ENCODE data around the gene KRT6B.
"Not testable (repeated sequence)": the region's sequence is repeated elsewhere in the genome, so short reads cannot be mapped to it uniquely, and the experiment has no call there.

Gene KRT6B
- 0 reads per million in 2 donors for total RNA-seq

DNA sequence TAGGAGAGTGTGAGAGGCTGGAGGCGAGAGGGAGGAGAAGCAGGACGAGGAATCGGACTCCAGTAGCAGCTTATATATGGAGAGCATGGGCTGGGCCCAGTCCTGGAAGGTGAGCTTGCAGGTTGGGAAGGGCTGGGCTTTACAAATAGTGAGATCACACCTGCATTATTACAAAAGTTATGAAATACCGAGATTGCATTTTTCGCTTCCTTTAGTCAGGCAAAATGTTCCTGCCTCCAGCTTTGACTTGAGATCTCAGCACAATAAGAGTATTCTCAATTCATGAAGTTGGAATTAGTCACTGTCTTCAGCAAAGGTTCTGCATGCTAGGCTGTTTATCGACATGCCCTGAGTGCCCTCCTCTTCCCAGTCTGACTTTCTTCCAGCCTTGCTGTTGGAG lies at the start of gene KRT6B:
TSS of gene KRT6B (minus strand) at position 46 of the 400 bp plus-strand sequence. CDS start 68 bp downstream, outside the sequence.
- no peak for DNase-seq

DNA sequence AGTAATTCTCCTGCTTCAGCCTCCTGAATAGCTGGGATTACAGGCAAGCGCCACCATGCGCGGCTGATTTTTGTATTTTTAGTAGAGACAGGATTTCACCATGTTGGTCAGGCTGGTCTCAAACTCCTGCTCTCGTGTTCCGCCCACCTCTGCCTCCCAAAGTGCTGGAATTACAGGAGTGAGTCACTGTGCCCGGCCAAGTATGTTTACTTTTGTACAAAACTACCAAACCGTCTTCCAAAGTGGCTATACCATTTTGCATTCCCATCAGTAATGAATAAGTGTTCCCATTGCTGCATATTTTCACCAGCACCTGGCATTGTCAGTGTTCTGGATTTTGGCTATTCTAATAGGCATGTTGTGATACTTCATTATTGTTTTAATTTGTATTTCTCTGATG lies 49.5 kb upstream of the KRT6B start:
- no peak for DNase-seq

DNA sequence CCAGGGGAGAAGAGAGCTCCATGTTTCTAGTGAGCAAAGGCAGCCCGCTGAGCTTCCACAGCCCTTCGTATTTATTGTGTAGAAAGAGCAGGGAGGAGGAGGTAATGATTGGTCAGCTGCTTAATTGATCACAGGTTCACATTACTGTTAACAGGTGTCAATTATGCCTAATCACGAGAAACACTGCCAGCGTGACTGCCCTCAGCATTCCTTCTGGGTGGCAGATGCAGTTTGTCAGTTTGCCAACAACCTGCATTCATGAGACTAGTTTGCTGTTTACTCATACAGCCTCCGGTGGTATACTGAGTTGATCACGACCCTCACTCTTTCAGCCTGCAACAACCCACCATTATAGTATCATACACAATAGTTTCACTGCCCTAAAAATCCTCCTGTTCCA lies 48.6 kb upstream of the KRT6B start:
- not testable (repeated sequence) for DNase-seq

DNA sequence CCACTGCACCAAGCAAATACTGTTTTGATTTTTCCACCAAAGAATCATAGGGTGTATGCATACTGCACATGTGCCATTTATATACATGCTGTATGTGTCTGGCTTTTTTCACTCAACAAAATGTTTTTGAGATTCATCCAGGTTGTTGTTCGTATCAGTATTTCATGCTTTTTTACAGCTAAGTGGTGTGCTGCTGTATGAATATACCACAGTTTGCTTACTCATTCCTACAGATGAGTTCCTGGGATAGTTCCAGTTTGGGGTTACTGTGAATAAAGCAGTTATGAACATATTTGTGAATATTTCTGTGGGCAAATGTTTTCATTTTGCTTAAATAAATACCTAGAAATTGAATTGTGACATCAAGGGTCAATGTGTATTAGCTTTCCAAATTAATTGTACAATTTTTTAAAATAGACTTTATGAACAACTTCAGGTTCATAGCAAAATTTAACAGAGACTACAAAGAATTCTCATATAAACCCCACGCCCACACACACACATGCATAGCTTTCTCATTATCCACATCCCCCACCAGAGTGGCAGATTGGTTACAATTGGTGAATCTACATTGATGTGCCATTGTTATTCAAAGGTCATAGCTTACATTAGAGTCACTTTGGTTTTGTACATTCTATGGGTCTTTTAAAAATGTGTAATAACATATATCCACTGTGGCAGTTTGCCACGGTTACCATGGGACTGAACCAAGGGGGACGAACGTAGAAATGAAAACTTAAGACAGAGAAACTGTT lies 48.0 kb upstream of the KRT6B start:
- no peak for DNase-seq

DNA sequence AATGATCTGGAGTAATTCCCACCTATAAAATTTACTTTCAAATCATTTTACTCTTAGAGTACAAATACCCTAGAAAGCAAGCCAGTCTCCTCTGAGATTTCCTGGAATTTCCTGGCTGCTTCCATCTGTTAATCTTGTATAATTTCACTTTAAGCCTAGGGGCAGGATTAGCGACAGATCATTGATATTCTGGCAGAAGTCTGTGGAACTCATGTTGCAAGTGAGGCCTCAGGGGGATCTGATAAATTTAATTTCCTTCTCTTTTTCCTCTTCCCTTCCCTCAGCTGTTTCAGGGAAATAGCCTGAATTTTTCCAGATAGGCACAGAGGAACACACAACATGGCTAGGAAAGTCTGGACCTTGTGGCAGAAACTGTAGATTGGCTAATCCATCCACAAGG lies 47.0 kb upstream of the KRT6B start:
- DNase-seq: no peak

DNA sequence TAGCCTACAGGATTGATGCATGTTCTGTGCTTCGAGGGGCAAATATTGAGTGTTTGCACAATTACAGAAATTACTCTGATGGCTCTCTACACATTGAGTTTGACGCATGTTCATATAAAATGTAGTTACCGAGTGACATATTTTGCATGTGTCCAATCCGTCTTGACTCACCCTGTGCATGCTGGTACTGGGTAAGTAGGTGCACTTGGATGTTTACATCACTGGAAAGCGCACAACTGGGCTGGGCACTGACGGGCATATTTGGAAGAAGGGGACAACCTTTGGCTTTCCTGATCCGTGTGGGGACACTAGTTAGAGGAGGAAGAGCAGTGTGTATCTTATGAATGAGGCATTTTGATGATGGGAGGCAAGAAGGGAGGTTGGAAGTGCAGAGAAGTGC lies 46.0 kb upstream of the KRT6B start:
- no peak for DNase-seq

DNA sequence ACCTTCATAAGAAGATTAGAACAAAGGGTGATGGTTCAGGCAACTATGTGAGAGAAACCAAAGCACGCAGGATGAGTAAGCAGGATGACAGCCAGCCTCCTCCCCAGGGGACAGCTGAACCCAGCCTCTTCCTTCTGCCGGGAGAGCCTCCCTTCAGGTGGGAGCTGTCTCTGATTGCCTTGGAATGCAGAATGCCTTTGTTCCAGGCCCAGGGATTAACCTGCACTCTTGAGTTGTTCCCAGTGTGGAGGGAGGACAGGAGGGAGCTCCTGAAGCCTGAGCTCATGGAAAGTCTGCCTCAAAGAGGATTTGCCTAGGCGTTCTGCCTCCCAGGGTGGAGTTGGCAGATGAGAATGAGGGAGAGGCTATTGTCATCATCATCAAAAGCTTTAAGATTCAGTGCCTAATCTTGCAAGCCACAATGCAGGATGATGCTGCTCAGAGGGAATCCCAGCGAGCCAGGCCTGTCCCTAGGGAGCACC lies 44.7 kb upstream of the KRT6B start:
- DNase-seq: no peak

DNA sequence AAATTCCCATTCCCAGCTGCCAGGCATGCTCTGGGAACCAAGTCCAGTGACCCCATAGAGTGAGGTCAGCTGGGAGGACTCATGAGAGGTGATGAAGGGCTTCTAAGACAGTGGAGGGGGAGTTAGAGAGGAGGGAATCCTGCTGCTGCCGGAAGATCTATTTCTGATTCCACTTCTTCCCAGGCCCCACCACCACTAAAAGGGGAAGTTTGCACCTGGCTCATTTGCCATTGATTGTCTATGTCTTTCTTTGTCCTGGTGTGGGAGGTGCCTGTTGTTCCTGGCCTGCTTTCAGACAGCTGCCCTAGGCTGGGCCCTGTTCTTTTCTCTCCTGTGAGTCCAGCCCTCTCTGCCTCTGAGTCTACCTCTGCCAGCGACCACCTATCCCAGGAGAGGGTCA lies 44.1 kb upstream of the KRT6B start:
- no peak for DNase-seq

DNA sequence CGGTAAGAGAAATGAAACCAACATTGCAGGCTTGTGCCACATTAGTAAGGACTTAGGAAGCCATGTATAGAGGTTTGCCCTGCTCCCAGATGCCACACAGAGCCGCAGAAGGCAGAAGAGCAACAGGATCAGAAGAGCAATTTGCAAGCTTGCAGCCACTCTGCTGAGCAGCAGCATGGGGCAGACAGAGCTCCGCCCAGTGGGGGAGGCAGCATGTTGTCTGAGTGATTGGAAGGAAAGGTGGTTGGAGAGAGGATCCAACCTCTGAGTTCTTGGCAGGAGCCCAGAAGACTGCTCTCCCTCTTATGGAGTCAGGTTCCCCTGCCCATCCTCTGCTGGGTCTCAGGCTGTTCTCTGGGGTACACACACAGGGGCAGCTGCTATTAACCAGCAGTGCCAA lies 43.4 kb upstream of the KRT6B start:
- no peak for DNase-seq

DNA sequence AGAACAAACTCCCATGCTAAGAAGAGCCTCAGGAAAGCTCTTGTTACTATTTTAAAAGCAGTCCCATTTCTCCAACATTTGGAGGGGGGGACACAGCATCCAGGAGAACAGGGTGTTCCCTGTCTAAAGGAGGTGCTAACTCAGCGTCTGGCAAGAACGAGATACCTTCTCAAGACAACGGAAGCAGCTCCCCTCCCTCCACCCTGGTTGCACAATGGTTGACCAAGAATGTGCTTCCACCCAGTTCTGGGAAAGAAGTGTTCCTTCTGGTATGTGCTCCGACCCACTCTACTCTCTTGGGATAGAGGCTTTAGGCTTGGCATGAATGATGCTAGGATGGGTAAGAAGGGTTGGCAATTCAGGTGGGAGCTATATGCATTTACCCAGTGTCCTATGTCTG lies 42.6 kb upstream of the KRT6B start:
- DNase-seq: no peak

DNA sequence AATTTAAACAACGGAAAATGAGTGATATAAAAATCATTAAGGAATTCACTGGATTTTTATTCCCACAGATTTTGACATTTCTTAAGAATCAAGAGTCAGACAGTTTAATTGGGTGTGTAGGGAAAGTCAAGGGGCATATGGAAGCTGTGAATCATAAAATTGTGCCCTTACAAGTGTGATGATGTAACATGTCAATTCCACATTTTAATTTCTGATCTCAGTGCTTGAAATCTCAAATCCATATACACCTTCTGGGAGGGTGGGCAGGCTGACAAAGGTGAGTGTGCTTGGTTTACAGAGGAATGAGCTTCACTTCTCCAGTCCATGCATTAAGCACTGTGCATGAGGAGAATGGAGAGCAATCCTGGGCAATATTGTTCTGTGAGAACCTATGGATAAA lies 42.2 kb upstream of the KRT6B start:
- no peak for DNase-seq

DNA sequence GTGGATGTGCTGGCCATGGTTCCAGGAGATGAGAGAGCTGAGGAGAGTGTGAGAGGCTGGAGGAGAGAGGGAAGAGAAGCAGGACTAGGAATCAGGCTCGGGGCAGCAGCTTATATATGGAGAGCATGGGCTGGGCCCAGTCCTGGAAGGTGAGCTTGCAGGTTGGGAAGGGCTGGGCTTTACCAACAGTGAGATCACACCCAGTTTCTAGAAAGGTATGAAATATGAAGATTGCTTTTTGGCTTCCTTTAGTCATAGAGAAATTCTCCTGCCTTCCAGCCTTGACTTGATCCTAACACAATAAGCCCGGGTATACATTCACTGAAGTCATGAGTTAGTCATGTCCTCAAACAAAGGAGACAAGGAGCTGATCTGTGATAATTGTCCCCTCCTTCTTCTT lies 41.2 kb upstream of the KRT6B start, which contains the start of gene KRT6A:
TSS of gene KRT6A (minus strand) at position 86 of the 400 bp plus-strand sequence. CDS start at position 17, 69 bp downstream.
- no peak for DNase-seq

DNA sequence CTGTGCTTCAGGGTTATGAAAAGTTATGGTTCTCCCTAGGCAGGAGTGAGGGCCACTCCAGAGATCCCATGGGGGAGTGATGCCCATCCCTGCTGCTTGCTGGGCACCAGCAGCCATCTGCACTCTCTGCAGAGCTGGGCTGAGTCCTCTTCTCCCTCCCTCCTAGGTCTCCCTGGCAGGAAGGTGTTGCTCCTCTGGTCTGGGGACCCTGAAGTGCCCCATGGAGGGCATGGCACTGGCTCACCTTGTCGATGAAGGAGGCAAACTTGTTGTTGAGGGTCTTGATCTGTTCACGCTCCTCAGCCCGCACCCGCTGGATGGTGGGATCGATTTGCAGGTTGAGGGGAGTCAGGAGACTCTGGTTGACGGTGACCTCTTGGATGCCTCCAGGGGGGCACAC lies 40.5 kb upstream of the KRT6B start:
- not testable (repeated sequence) for DNase-seq

DNA sequence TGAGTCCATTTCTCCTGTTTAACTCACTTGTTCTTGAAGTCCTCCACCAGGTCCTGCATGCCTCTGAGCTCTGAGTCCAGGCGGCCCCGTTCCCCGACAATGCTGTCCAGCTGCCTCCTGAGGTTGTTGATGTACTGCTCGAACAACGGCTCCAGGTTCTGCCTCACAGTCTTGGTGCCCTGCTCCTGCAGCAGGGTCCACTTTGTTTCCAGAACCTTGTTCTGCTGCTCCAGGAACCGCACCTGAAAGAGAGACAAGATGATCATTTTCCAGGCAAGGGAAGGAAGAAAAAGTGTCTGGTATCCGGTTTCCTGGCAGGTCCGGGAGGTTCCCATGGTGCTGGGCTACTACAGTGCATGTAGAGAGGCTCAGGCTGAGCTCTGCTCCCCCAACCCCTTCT lies 39.5 kb upstream of the KRT6B start:
- DNase-seq: not testable (repeated sequence)

DNA sequence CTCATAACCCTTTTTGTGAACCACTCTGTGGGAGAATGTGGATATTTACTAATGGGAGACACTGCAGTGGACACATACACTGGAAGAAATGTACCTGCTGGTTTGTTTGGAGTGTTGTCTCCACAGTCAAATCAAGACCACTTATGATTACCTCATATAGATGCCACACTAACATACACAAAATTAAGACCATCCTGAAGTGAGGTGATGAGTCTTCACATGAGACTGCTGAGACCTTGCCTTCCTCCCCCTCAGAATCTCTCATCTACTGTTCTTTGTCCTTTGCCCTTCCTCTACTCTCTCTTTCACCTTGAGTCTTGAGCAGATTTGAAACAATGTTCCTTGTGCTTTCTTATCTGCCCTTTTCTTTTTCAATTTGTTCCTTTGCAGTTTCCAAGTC lies 36.8 kb upstream of the KRT6B start:
- DNase-seq: no peak

DNA sequence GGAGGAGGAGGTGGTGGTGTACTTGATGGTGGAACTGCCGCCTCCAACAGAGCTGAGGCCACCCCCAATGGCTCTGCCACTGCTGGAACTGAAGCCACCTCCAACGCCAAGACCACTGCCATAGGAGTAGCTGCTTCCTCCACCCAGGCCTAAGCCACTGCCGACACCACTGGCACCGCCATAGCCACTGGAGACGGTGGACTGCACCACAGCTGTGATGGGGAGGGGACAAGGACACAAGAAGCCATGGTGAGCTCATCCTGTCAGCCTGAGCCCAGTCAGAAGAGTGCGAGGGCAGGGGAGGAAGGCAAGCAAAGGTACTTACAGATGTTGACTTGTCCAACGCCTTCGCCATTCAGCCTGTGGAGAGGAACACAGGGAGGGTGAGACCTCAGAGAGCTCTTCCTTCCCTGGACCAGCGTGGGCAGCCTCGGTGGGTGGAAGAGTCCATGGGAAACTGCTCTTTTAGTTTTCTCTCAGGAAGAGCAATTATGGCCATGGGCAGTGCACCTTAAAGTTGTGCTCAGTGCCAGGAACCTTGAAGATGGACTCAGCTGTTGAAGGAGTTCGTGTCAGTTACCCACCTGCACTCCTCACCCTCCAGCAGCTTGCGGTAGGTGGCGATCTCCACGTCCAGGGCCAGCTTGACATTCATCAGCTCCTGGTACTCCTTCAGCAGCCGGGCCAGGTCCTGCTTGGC lies 35.9 kb upstream of the KRT6B start:
- DNase-seq: not testable (repeated sequence)

DNA sequence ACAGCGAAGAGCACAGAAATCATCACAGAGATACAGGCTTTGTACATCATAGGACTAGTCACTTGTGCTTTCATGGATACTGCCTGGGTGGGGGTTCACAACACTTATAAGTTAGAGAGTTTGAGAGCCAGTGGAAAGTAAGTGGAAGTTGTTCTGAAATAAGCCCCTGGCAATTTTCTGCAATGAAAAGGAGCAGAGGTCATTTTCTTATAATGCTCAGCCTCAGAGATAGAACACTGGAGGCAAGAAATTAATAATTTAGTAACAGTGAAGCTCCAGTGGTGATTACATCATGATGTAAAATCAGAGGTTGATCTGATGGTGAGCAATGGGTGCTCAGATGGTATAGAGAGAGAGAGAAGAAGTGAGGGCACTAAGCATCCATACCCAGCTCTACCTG lies 35.3 kb upstream of the KRT6B start:
- no peak for DNase-seq

DNA sequence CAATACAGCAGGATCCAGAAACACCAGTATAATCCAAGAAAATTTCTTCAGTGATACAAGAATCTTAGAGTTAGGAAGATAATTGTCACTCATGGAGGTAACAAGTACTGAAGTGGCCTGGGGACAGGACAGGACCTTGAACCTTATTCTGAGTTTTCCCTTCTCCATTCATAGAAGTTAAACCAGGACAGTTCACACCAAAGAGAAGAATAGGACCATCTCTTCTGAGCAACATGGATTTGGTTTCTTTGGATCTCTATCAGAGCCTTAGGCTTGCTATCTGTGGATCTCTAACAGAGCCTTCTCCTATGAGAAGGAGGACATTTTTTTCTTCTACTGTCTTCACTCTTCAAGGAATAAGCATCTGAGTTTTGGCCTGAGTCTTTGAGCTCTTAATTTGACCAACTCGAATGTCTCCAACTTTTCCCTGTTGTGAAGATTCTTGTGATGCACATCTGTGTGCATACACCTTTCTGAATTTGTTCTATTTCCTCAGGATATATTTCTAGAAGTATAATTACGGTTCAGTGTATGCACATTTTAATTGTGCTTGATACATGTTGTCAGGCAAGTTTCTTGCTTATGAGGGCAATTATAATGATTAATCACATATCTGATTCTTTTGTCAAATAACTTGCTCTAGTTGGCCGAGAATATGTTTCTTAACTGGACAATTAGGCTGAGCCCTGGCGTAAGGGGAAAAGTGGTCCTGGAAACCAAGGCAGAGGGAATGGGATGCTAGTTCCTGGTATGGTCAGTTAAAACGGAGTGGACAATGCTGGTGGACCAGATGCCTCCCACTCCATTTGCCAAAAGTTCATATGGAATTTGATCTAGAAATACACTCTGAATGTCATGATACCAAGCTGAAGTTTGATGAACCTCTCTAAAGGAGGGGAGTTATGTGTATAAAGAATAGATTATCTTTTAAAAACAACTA lies 34.5 kb upstream of the KRT6B start:
- DNase-seq: no peak

DNA sequence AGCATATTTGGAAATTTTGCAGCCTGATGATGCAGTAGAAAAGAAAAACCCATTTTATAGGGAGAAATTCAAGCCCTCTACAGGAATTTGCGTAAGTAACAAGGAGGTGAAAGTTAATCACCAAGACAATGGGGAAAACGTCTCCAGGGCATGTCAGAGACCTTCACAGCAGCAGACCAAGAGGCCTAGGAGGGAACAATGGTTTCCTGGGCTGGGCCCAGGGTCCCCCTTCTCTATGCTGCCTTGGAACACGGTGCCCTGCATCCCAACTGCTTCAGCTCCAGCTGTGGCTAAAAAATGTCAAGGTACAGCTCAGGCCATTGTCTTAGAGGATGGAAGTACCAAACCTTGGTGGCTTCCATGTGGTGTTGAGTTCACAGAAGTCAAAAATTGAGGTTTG lies 28.1 kb upstream of the KRT6B start:
- DNase-seq: no peak

DNA sequence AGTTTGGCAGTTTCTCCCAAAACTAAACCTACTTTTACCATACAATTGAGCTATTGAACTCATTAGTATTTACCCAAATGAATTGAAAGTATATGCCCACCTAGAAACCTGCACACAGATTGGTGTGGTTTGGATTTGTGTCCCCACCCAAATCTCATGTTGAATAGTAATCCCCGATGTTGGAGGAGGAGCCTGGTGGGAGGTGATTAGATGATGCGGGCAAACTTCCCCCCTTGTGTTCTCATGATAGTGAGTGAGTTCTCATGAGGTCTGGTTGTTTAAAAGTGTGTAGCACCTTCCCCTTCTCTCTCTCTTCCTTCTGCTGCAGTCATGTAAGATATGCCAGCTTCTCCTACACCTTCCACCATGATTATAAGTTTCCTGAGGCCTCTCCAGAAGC lies 25.7 kb upstream of the KRT6B start:
- DNase-seq: no peak

DNA sequence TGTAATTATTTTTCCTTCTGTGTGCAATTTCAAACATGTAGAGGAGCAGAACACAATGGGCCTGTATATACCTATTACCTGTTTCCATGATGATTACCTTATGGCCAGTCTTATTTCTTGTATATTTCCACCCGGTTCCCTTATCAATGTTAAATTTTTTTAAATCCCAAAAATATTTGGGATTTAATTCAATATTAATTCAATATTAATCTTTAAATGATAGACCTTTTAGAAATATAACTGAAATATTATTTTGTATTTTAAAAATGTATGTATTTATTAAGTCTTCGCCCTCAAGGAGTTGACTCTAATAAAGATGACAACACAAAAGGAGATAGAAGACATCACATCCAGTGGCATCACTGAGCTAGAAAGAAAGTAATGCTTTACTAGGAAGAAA lies 22.3 kb upstream of the KRT6B start:
- DNase-seq: no peak

DNA sequence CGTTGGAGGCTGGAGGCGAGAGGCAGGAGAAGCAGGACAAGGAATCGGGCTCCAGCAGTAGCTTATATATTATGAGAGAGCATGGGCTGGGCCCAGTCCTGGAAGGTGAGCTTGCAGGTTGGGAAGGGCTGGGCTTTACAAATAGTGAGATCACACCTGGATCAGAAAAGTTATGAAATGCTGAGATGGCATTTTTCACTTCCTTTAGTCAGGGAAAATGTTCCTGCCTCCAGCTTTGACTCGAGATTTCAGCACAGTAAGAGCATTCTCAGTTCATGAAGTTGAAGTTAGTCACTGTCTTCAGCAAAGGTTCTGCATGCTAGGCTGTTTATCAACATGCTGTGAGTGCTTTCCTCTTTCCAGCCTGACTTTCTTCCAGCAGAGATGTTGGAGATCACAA lies 21.8 kb upstream of the KRT6B start, which contains the start of gene KRT6C:
TSS of gene KRT6C (minus strand) at position 38 of the 400 bp plus-strand sequence. CDS start 68 bp downstream, outside the sequence.
- DNase-seq: no peak

DNA sequence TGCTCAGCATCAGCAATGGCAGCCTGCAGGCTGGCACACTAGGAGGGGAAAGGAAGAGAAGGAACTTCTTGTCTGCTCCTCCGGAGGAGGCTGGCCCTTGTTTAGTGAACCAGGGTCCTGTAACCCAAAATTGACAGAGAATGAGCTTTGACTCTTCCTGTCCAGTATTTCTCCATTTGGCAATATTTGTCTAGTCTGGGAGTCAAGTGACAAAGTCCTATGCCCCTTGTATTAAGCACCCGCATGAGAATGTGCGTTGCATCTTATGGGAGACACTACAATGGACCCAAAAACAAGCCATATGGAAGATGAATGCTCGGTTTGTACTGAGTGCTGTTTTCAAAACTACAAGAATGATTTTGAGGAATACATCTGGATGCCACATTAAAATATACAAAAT lies 17.9 kb upstream of the KRT6B start:
- no peak for DNase-seq
